Sigmoid colon (tissue), 7 donors: ENCODE data around the gene RPS6KL1. TPM values are rescaled to one million over a fixed set of nuclear protein-coding genes. Genes with fewer than 3 reads are reported as not detected.

Experiments
- DNase-seq: peaks from one replicate; pipeline ENCODE4 v3.0.0-alpha.2; 2019
- H3K27ac ChIP-seq, 4 donors: fragments of 200-600 bp; sonication (generic); one replicate each; pipeline ENCODE4 v1.5.1; 2016 to 2019; ENCODE audit warnings: mild to moderate bottlenecking in 1 of 4
- H3K27me3 ChIP-seq, 3 donors: fragments of 200-600 bp; sonication (generic); one replicate each; pipeline ENCODE4 v1.5.1; 2019; ENCODE audit warnings: mild to moderate bottlenecking in 1 of 3
- H3K36me3 ChIP-seq, 4 donors: fragments of 200-600 bp; sonication (generic); one replicate each; pipeline ENCODE4 v1.5.1; 2016 to 2019
- H3K4me1 ChIP-seq, 4 donors: fragments of 200-600 bp; sonication (generic); one replicate each; pipeline ENCODE4 v1.5.1; 2017 to 2019
- H3K4me3 ChIP-seq, 4 donors: fragments of 200-600 bp; sonication (generic); one replicate each; pipeline ENCODE4 v1.5.1; 2017 to 2019; ENCODE audit warnings: mild to moderate bottlenecking in 2 of 4, moderate library complexity in 1 of 4
- H3K9me3 ChIP-seq, 4 donors: fragments of 200-600 bp in 3 of 4; sonication (generic) in 3 of 4; one replicate each; pipeline versions ENCODE4 v1.5.1 to v1.6.1; 2013 to 2019
- CTCF ChIP-seq, 4 experiments: fragments of 450-650 bp in 3 of 4; fragments of 200-600 bp in 1 of 4; IDR thresholded peaks; one replicate each; pipeline ENCODE4 v1.5.1; 2016 to 2019; ENCODE audit warnings: antibody characterized with exemption in 4 of 4, mild to moderate bottlenecking in 3 of 4, moderate library complexity in 2 of 4
- EP300 ChIP-seq, 4 donors: sonication (generic); formaldehyde crosslinking; IDR thresholded peaks; one replicate each; pipeline ENCODE4 v1.6.1; 2017; ENCODE audit warnings: antibody characterized with exemption in 4 of 4
- POLR2A ChIP-seq, 2 donors: fragments of 450-650 bp; IDR thresholded peaks; one replicate each; pipeline ENCODE4 v1.6.1; 2016; ENCODE audit warnings: antibody characterized with exemption in 2 of 2, mild to moderate bottlenecking in 2 of 2, moderate library complexity in 2 of 2
- POLR2AphosphoS5 ChIP-seq, 4 donors: sonication (generic); formaldehyde crosslinking; IDR thresholded peaks; one replicate each; pipeline ENCODE4 v1.6.1; 2017; ENCODE audit warnings: antibody characterized with exemption in 4 of 4
- WGBS, 2 donors: extraction: QIAGEN DNeasy Blood & Tissue Kit; methylation state at CpG; one replicate each; pipeline ENCODE4 v1.1.7; 2013; 5-methylcytosine and 5-hydroxymethylcytosine counted together
- intact Hi-C: fragments of 100-400 bp; cut with DNase I; formaldehyde crosslinking; loops from one replicate; pipeline ENCODE4 v1.15.1; 2023
- polyA plus RNA-seq, 3 donors: library from polyadenylated mRNA; stranded (reverse); fragments of 200-250 nt; gene quantifications; one replicate each; pipeline ENCODE4 v1.2.3, GENCODE V29; 2013
- total RNA-seq, 4 donors: library from RNA; depleted of rRNA; stranded (reverse); fragments of >200 nt; gene quantifications; one replicate each; pipeline ENCODE4 v1.1.0, GENCODE V29; 2016
- donor health status: healthy with polysubstance abuse.
- donor health status: Bipolar disorder and iron deficiency.
- donor health status: healthy.

The RPS6KL1 gene
- total and polyA plus RNA-seq, 7 donors: 1.8 to 11.1 (median 4.6) TPM

GRCh38 chr14:74863274-74863673, 59.8 kb downstream of the RPS6KL1 start:
- Histone ChIP-seq H3K9me3 (no peaks in the 10 kb centered on the region), H3K4me3 (no peak overlapping the region), H3K27me3 (no peaks in the 10 kb centered on the region), H3K27ac (no peak overlapping the region), H3K36me3 (no peaks in the 10 kb centered on the region), H3K4me1 (peaks cover 0 to 10% (median 7%) of the 10 kb centered on the region in 4 donors)
- no peak for DNase-seq
- 69 to 86% methylated on average over 9 of the region's 9 CpGs for WGBS, 2 donors
- TF ChIP-seq EP300 (IDR thresholded peaks at IDR 0.05) (no peak), CTCF (IDR thresholded peaks at IDR 0.05) (no peak), POLR2AphosphoS5 (IDR thresholded peaks at IDR 0.05) (no peak), POLR2A (IDR thresholded peaks at IDR 0.05) (no peak)
- intact Hi-C loops: no loop called here

- WGBS, 2 donors: 67 to 80% methylated on average over 3 of the region's 3 CpGs
These were observed 61.3 kb downstream of the RPS6KL1 start for GRCh38 chr14:74861734-74862090.

GRCh38 chr14:74860899-74861733, 61.9 kb downstream of the RPS6KL1 start:
- no peaks in the 10 kb centered on the region for H3K36me3 ChIP-seq
- peaks cover 0 to 10% (median 7%) of the 10 kb centered on the region in 4 donors for H3K4me1 ChIP-seq
- 25 to 33% methylated on average over 7 of the region's 7 CpGs for WGBS, 2 donors
- H3K9me3 ChIP-seq: no peaks in the 10 kb centered on the region
- no peaks in the 10 kb centered on the region for H3K27me3 ChIP-seq
- DNase-seq: peak; percentile 92
- H3K27ac ChIP-seq: no peak overlapping the region
- intact Hi-C loops: loop anchor here (1.0 kb wide), 1 partner anchor 44 kb away; no protein-coding TSS in a partner anchor
- no peak overlapping the region for H3K4me3 ChIP-seq
- TF ChIP-seq EP300 (IDR thresholded peaks at IDR 0.05): no peak
- TF ChIP-seq POLR2AphosphoS5 (IDR thresholded peaks at IDR 0.05): peak in 1 of 4 donors; percentile 38
- TF ChIP-seq POLR2A (IDR thresholded peaks at IDR 0.05): no peak
- TF ChIP-seq CTCF (IDR thresholded peaks at IDR 0.05): peak; percentile 58 to 89 (median 74)

More at GRCh38 chr14:74861734-74862090, 61.3 kb downstream of the RPS6KL1 start:
- no peak for TF ChIP-seq EP300 (IDR thresholded peaks at IDR 0.05)
- no peak for TF ChIP-seq POLR2A (IDR thresholded peaks at IDR 0.05)
- TF ChIP-seq POLR2AphosphoS5 (IDR thresholded peaks at IDR 0.05): no peak
- TF ChIP-seq CTCF (IDR thresholded peaks at IDR 0.05): no peak
- no peak for DNase-seq
- H3K4me1 ChIP-seq: peaks cover 0 to 10% (median 7%) of the 10 kb centered on the region in 4 donors
- H3K27me3 ChIP-seq: no peaks in the 10 kb centered on the region
- H3K36me3 ChIP-seq: no peaks in the 10 kb centered on the region
- no peak overlapping the region for H3K4me3 ChIP-seq
- H3K9me3 ChIP-seq: no peaks in the 10 kb centered on the region
- H3K27ac ChIP-seq: no peak overlapping the region
- intact Hi-C loops: loop anchor here (1.0 kb wide), 1 partner anchor 44 kb away; no protein-coding TSS in a partner anchor

- H3K9me3 ChIP-seq: no peaks in the 10 kb centered on the region
- no peaks in the 10 kb centered on the region for H3K36me3 ChIP-seq
- H3K27me3 ChIP-seq: no peaks in the 10 kb centered on the region
- H3K4me3 ChIP-seq: no peak overlapping the region
- H3K4me1 ChIP-seq: peaks cover 0 to 10% (median 7%) of the 10 kb centered on the region in 4 donors
- no peak overlapping the region for H3K27ac ChIP-seq
- intact Hi-C loops: no loop called here
- TF ChIP-seq POLR2A (IDR thresholded peaks at IDR 0.05) (no peak), EP300 (IDR thresholded peaks at IDR 0.05) (no peak), POLR2AphosphoS5 (IDR thresholded peaks at IDR 0.05) (no peak), CTCF (IDR thresholded peaks at IDR 0.05) (no peak)
- no peak for DNase-seq
- 64 to 67% methylated on average over 10 of the region's 10 CpGs for WGBS, 2 donors
These were observed 63.1 kb downstream of the RPS6KL1 start for GRCh38 chr14:74859757-74860552.
